Mammary epithelial cell (primary cell): ENCODE measurements around the gene PDGFC.

Source experiments
- EZH2 ChIP-seq: IDR thresholded peaks from 2 replicates; pipeline ENCODE4 v1.6.1; 2012; ENCODE audit warnings: low read length, inconsistent platforms, borderline replicate concordance
- TF ChIP-seq, protein P1 (sequence below), 2 donors: IDR thresholded peaks in 1 of 2; conservative IDR thresholded peaks in 1 of 2; 2 replicates each; pipeline ENCODE4 v1.5.1; 2011 to 2012; ENCODE audit warnings: inconsistent platforms in 2 of 2, low read length in 2 of 2, mild to moderate bottlenecking in 2 of 2, control low read depth in 1 of 2, low read depth in 1 of 2; ENCODE audit not compliant: insufficient read depth in 1 of 2; ENCODE audit errors: extremely low read depth in 1 of 2

DNA sequence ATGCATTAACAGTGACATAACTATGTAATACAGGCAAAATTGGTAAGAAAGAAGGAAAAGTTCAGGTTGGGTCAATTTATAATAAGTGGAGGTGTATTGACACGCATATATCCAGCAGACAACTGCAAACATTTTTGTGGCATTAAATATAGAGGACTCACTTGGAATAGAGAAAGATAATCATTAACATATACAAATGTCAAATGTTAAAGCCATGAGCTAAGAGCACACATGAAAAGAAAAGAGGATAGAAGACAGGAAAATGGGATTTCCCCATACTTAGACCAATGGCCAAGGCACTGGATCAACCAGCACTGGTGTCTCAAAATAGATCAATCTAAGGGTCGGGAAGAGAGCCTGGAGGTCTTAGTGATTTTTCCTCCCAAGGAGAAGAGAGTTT, 187.6 kb downstream of the PDGFC start:
- TF ChIP-seq, protein P1, sequence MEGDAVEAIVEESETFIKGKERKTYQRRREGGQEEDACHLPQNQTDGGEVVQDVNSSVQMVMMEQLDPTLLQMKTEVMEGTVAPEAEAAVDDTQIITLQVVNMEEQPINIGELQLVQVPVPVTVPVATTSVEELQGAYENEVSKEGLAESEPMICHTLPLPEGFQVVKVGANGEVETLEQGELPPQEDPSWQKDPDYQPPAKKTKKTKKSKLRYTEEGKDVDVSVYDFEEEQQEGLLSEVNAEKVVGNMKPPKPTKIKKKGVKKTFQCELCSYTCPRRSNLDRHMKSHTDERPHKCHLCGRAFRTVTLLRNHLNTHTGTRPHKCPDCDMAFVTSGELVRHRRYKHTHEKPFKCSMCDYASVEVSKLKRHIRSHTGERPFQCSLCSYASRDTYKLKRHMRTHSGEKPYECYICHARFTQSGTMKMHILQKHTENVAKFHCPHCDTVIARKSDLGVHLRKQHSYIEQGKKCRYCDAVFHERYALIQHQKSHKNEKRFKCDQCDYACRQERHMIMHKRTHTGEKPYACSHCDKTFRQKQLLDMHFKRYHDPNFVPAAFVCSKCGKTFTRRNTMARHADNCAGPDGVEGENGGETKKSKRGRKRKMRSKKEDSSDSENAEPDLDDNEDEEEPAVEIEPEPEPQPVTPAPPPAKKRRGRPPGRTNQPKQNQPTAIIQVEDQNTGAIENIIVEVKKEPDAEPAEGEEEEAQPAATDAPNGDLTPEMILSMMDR (conservative IDR thresholded peaks at IDR 0.05 in 1 of 2, IDR thresholded peaks at IDR 0.05 in 1 of 2; ENCODE audit: extremely low read depth in 1 of 2, insufficient read depth in 1 of 2, low read depth in 1 of 2, low read length in 2 of 2) = no peak
- no peak for TF ChIP-seq EZH2
